HCT116 (cell line): ENCODE data around the gene EEF1A2.

Experiments used
- EZH2 ChIP-seq: fragments of 200-600 bp; sonication (generic); IDR thresholded peaks from 2 replicates; pipeline ENCODE4 v1.6.1; 2017; ENCODE audit warnings: antibody characterized with exemption, mixed run types
- POLR2A ChIP-seq: IDR thresholded peaks from 2 replicates; pipeline ENCODE4 v1.7.0; 2011; ENCODE audit warnings: borderline replicate concordance; ENCODE audit not compliant: insufficient read depth, insufficient read length; ENCODE audit errors: extremely low read depth
- POLR2AphosphoS5 ChIP-seq: IDR thresholded peaks from 2 replicates; pipeline ENCODE4 v1.6.1; 2011; ENCODE audit warnings: mild to moderate bottlenecking, low read depth, low read length, moderate library complexity
- SRF ChIP-seq: IDR thresholded peaks from 2 replicates; pipeline ENCODE4 v1.6.1; 2012; ENCODE audit warnings: low read depth
- TF ChIP-seq, protein P1 (sequence below), 3 experiments: fragments of 200-600 bp in 1 of 3; sonication (generic) in 1 of 3; IDR thresholded peaks in 2 of 3; conservative IDR thresholded peaks in 1 of 3; 2 replicates each; pipeline ENCODE4 v1.5.1; 2012 to 2017; ENCODE audit warnings: low read depth in 2 of 3, low read length in 2 of 3, antibody characterized with exemption in 1 of 3, borderline replicate concordance in 1 of 3, control low read depth in 1 of 3, mild to moderate bottlenecking in 1 of 3, mixed read lengths in 1 of 3, mixed run types in 1 of 3, moderate library complexity in 1 of 3; ENCODE audit not compliant: insufficient read depth in 1 of 3

- TF ChIP-seq EZH2 (no peak), SRF (no peak), POLR2AphosphoS5 (no peak), POLR2A (no peak)
- TF ChIP-seq, protein P1, sequence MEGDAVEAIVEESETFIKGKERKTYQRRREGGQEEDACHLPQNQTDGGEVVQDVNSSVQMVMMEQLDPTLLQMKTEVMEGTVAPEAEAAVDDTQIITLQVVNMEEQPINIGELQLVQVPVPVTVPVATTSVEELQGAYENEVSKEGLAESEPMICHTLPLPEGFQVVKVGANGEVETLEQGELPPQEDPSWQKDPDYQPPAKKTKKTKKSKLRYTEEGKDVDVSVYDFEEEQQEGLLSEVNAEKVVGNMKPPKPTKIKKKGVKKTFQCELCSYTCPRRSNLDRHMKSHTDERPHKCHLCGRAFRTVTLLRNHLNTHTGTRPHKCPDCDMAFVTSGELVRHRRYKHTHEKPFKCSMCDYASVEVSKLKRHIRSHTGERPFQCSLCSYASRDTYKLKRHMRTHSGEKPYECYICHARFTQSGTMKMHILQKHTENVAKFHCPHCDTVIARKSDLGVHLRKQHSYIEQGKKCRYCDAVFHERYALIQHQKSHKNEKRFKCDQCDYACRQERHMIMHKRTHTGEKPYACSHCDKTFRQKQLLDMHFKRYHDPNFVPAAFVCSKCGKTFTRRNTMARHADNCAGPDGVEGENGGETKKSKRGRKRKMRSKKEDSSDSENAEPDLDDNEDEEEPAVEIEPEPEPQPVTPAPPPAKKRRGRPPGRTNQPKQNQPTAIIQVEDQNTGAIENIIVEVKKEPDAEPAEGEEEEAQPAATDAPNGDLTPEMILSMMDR (IDR thresholded peaks at IDR 0.05 in 2 of 3, conservative IDR thresholded peaks at IDR 0.05 in 1 of 3; ENCODE audit: borderline replicate concordance in 1 of 3, insufficient read depth in 1 of 3, low read depth in 2 of 3, low read length in 2 of 3), result no peak
Measured at GRCh38 chr20:63441136-63442099, 57.5 kb downstream of the EEF1A2 start.
